ENCODE measurements around the gene ZNF525.
"Not testable (repeated sequence)": the region's sequence is repeated elsewhere in the genome, so short reads cannot be mapped to it uniquely, and the experiment has no call there.

Gene ZNF525

GRCh38 chr19:53365134-53365898, at the start of gene ZNF525:
Gene ZNF525, plus strand, starts transcription at chr19:53365705. Its CDS starts 6,577 bp downstream, at chr19:53372282.
- Histone ChIP-seq H3K4me1 (no peaks in the 10 kb centered on the region), H3K36me3 (replicated peaks) (no peaks in the 10 kb centered on the region), H3K9me3 (no peaks in the 10 kb centered on the region), H3K27me3 (ENCODE audit: low read depth) (no peaks in the 10 kb centered on the region), H3K4me3 (no peak within 1 kb of the TSS)
- DNase-seq (ENCODE audit: low spot score in 2 of 2): no peak
- in situ Hi-C loops (cut with MboI; ENCODE audit: low sequenced_read_pairs): loop anchor here (25.0 kb wide), 1 partner anchor 678 kb away; no protein-coding TSS in a partner anchor

- in situ Hi-C loops (cut with MboI; ENCODE audit: low sequenced_read_pairs): no loop called here
- Histone ChIP-seq H3K27me3 (ENCODE audit: low read depth) (no peaks in the 10 kb centered on the region), H3K4me1 (0 out of 2 replicates have a peak, but pooled peaks cover 2% of the 10 kb centered on the region), H3K4me3 (no peak overlapping the region), H3K9me3 (0 out of 2 replicates have a peak, but pooled peaks cover 2% of the 10 kb centered on the region), H3K36me3 (replicated peaks) (no peaks in the 10 kb centered on the region)
- no peak for DNase-seq (ENCODE audit: low spot score in 2 of 2)
Measured at GRCh38 chr19:53328967-53329366, 36.5 kb upstream of the ZNF525 start.

- H3K9me3 ChIP-seq: 0 out of 2 replicates have a peak, but pooled peaks cover 2% of the 10 kb centered on the region
- DNase-seq (ENCODE audit: low spot score in 2 of 2): no peak
- H3K27me3 ChIP-seq (ENCODE audit: low read depth): no peaks in the 10 kb centered on the region
- in situ Hi-C loops (cut with MboI; ENCODE audit: low sequenced_read_pairs): no loop called here
- H3K4me1 ChIP-seq: 0 out of 2 replicates have a peak, but pooled peaks cover 2% of the 10 kb centered on the region
- H3K4me3 ChIP-seq: no peak overlapping the region
- H3K36me3 ChIP-seq (replicated peaks): no peaks in the 10 kb centered on the region
Measured at GRCh38 chr19:53332484-53332883, 33.0 kb upstream of the ZNF525 start.

GRCh38 chr19:53333066-53333462, 32.4 kb upstream of the ZNF525 start:
- in situ Hi-C loops (cut with MboI; ENCODE audit: low sequenced_read_pairs): no loop called here
- peak in 1 of 2 experiments; percentile 58 for DNase-seq (ENCODE audit: low spot score in 2 of 2)
- no peaks in the 10 kb centered on the region for H3K36me3 ChIP-seq (replicated peaks)
- H3K27me3 ChIP-seq (ENCODE audit: low read depth): no peaks in the 10 kb centered on the region
- 0 out of 2 replicates have a peak, but pooled peaks cover 2% of the 10 kb centered on the region for H3K4me1 ChIP-seq
- H3K9me3 ChIP-seq: 0 out of 2 replicates have a peak, but pooled peaks cover 2% of the 10 kb centered on the region
- peak overlapping the region; percentile 77 for H3K4me3 ChIP-seq

- H3K36me3 ChIP-seq (replicated peaks): no peaks in the 10 kb centered on the region
- no peaks in the 10 kb centered on the region for H3K27me3 ChIP-seq (ENCODE audit: low read depth)
- peak within 1 kb of the TSS; percentile 77 for H3K4me3 ChIP-seq
- peak; percentile 79 to 96 for DNase-seq (ENCODE audit: low spot score in 2 of 2)
- 0 out of 2 replicates have a peak, but pooled peaks cover 2% of the 10 kb centered on the region for H3K4me1 ChIP-seq
- in situ Hi-C loops (cut with MboI; ENCODE audit: low sequenced_read_pairs): no loop called here
- H3K9me3 ChIP-seq: 0 out of 2 replicates have a peak, but pooled peaks cover 2% of the 10 kb centered on the region
Measured at GRCh38 chr19:53333463-53334449, 31.7 kb upstream of the ZNF525 start, which contains the start of gene ZNF845. Gene ZNF845, plus strand, starts transcription at chr19:53333749. Its CDS starts 7,559 bp downstream, at chr19:53341308.

GRCh38 chr19:53344403-53344802, 21.1 kb upstream of the ZNF525 start:
- H3K4me3 ChIP-seq; in situ Hi-C loops (cut with MboI; ENCODE audit: low sequenced_read_pairs); H3K9me3 ChIP-seq; DNase-seq (ENCODE audit: low spot score in 2 of 2); H3K4me1 ChIP-seq; H3K27me3 ChIP-seq (ENCODE audit: low read depth): not testable (repeated sequence)
- peaks cover 19% of the 10 kb centered on the region for H3K36me3 ChIP-seq (replicated peaks)

- in situ Hi-C loops (cut with MboI; ENCODE audit: low sequenced_read_pairs): loop anchor here (25.0 kb wide), 1 partner anchor 668 kb away; no protein-coding TSS in a partner anchor
- DNase-seq (ENCODE audit: low spot score in 2 of 2): no peak
- no peak overlapping the region for H3K4me3 ChIP-seq
- H3K27me3 ChIP-seq (ENCODE audit: low read depth): no peaks in the 10 kb centered on the region
- H3K36me3 ChIP-seq (replicated peaks): peaks cover 7% of the 10 kb centered on the region
- H3K9me3 ChIP-seq: peaks cover 9% of the 10 kb centered on the region
- no peaks in the 10 kb centered on the region for H3K4me1 ChIP-seq
Measured at GRCh38 chr19:53355739-53356138, 9.8 kb upstream of the ZNF525 start.

GRCh38 chr19:53357821-53358581, 7.5 kb upstream of the ZNF525 start:
- in situ Hi-C loops (cut with MboI; ENCODE audit: low sequenced_read_pairs): loop anchor here (25.0 kb wide), 1 partner anchor 671 kb away; no protein-coding TSS in a partner anchor
- DNase-seq (ENCODE audit: low spot score in 2 of 2): no peak
- Histone ChIP-seq H3K27me3 (ENCODE audit: low read depth) (no peaks in the 10 kb centered on the region), H3K4me3 (no peak overlapping the region), H3K4me1 (no peaks in the 10 kb centered on the region), H3K36me3 (replicated peaks) (no peaks in the 10 kb centered on the region), H3K9me3 (peaks cover 6% of the 10 kb centered on the region; the same call in 1 of the 2 replicates)

GRCh38 chr19:53360056-53360455, 5.4 kb upstream of the ZNF525 start:
- in situ Hi-C loops (cut with MboI; ENCODE audit: low sequenced_read_pairs): loop anchor here (25.0 kb wide), 1 partner anchor 673 kb away; no protein-coding TSS in a partner anchor
- H3K27me3 ChIP-seq (ENCODE audit: low read depth); H3K4me1 ChIP-seq; DNase-seq (ENCODE audit: low spot score in 2 of 2); H3K9me3 ChIP-seq; H3K36me3 ChIP-seq (replicated peaks); H3K4me3 ChIP-seq: not testable (repeated sequence)

GRCh38 chr19:53365899-53366493, 491 bp downstream of the ZNF525 start:
- no peaks in the 10 kb centered on the region for H3K9me3 ChIP-seq
- H3K4me3 ChIP-seq: no peak overlapping the region
- in situ Hi-C loops (cut with MboI; ENCODE audit: low sequenced_read_pairs): loop anchor here (25.0 kb wide), 1 partner anchor 679 kb away; no protein-coding TSS in a partner anchor
- no peaks in the 10 kb centered on the region for H3K27me3 ChIP-seq (ENCODE audit: low read depth)
- H3K4me1 ChIP-seq: no peaks in the 10 kb centered on the region
- H3K36me3 ChIP-seq (replicated peaks): no peaks in the 10 kb centered on the region
- no peak for DNase-seq (ENCODE audit: low spot score in 2 of 2)

- no peaks in the 10 kb centered on the region for H3K4me1 ChIP-seq
Measured at GRCh38 chr19:53372196-53372595, 6.7 kb downstream of the ZNF525 start.

GRCh38 chr19:53374288-53374687, 8.8 kb downstream of the ZNF525 start:
- Histone ChIP-seq H3K27me3 (ENCODE audit: low read depth) (no peaks in the 10 kb centered on the region), H3K4me3 (no peak overlapping the region), H3K36me3 (replicated peaks) (no peaks in the 10 kb centered on the region), H3K9me3 (no peaks in the 10 kb centered on the region), H3K4me1 (no peaks in the 10 kb centered on the region)
- no peak for DNase-seq (ENCODE audit: low spot score in 2 of 2)
- in situ Hi-C loops (cut with MboI; ENCODE audit: low sequenced_read_pairs): loop anchor here (25.0 kb wide), 1 partner anchor 687 kb away; no protein-coding TSS in a partner anchor

More at GRCh38 chr19:53372196-53372595, 6.7 kb downstream of the ZNF525 start:
- no peaks in the 10 kb centered on the region for H3K27me3 ChIP-seq (ENCODE audit: low read depth)
- H3K4me3 ChIP-seq: no peak overlapping the region
- no peaks in the 10 kb centered on the region for H3K36me3 ChIP-seq (replicated peaks)
- in situ Hi-C loops (cut with MboI; ENCODE audit: low sequenced_read_pairs): loop anchor here (25.0 kb wide), 1 partner anchor 685 kb away; no protein-coding TSS in a partner anchor
- no peaks in the 10 kb centered on the region for H3K9me3 ChIP-seq
- no peak for DNase-seq (ENCODE audit: low spot score in 2 of 2)

All from HAP-1 (cell line).